KOPT-K1 (cell line): ENCODE results near the gene MTMR3.
A peak's percentile ranks its signal among the peaks of the same experiment; 100 is the strongest.
"Not testable (repeated sequence)": the region's sequence is repeated elsewhere in the genome, so short reads cannot be mapped to it uniquely, and the experiment has no call there.

Source experiments
- H3K27ac ChIP-seq: fragments of 200-600 bp; sonication (generic); 2 replicates; pipeline ENCODE4 v1.5.1; 2016; ENCODE audit warnings: antibody characterized with exemption, mild to moderate bottlenecking, low read depth, low read length; ENCODE audit not compliant: poor library complexity, severe bottlenecking
- H3K36me3 ChIP-seq: fragments of 200-600 bp; sonication (generic); 2 replicates; pipeline ENCODE4 v1.5.1; 2017; ENCODE audit warnings: antibody characterized with exemption, mild to moderate bottlenecking, low read length, moderate library complexity; ENCODE audit not compliant: insufficient read depth
- H3K9me3 ChIP-seq: fragments of 200-600 bp; sonication (generic); 2 replicates; pipeline ENCODE4 v1.5.1; 2017; ENCODE audit warnings: antibody characterized with exemption, low read length, mild to moderate bottlenecking; ENCODE audit not compliant: insufficient read depth, poor library complexity, severe bottlenecking

MTMR3 gene

GRCh38 chr22:29883045-29883774 is at the start of gene MTMR3:
TSS of gene MTMR3 (plus strand) at chr22:29883174. CDS start at chr22:29971060, 87,886 bp downstream.
- Histone ChIP-seq H3K36me3 (no peaks in the 10 kb centered on the region), H3K9me3 (no peaks in the 10 kb centered on the region), H3K27ac (peak within 1 kb of the TSS; percentile 69)

GRCh38 chr22:29833392-29833965 is 49.5 kb upstream of the MTMR3 start:
- H3K27ac ChIP-seq: no peak overlapping the region
- no peaks in the 10 kb centered on the region for H3K9me3 ChIP-seq
- peaks cover 71% of the 10 kb centered on the region for H3K36me3 ChIP-seq

GRCh38 chr22:29834046-29834445 is 48.9 kb upstream of the MTMR3 start:
- H3K27ac ChIP-seq: no peak overlapping the region
- no peaks in the 10 kb centered on the region for H3K9me3 ChIP-seq

GRCh38 chr22:29836791-29837370 is 46.1 kb upstream of the MTMR3 start:
- not testable (repeated sequence) for H3K9me3 ChIP-seq
- peak overlapping the region; percentile 62 for H3K27ac ChIP-seq
- peaks cover 37% of the 10 kb centered on the region for H3K36me3 ChIP-seq

More at GRCh38 chr22:29834046-29834445, 48.9 kb upstream of the MTMR3 start:
- H3K36me3 ChIP-seq: peaks cover 65% of the 10 kb centered on the region

GRCh38 chr22:29837741-29838598 is 45.0 kb upstream of the MTMR3 start, which contains the start of gene ASCC2:
TSS of gene ASCC2 (minus strand) at chr22:29838274. CDS start at chr22:29832325, 5,949 bp downstream.
- no peaks in the 10 kb centered on the region for H3K9me3 ChIP-seq
- peak within 1 kb of the TSS; percentile 62 for H3K27ac ChIP-seq
- peaks cover 26% of the 10 kb centered on the region for H3K36me3 ChIP-seq

- Histone ChIP-seq H3K27ac (peak overlapping the region; percentile 62), H3K9me3 (no peaks in the 10 kb centered on the region), H3K36me3 (peaks cover 20% of the 10 kb centered on the region)
These were observed 44.4 kb upstream of the MTMR3 start for GRCh38 chr22:29838599-29838956.

GRCh38 chr22:29839039-29839438 is 43.9 kb upstream of the MTMR3 start:
- Histone ChIP-seq H3K27ac (peak overlapping the region; percentile 62), H3K9me3 (no peaks in the 10 kb centered on the region)

GRCh38 chr22:29840498-29840897 is 42.5 kb upstream of the MTMR3 start:
- Histone ChIP-seq H3K27ac (no peak overlapping the region), H3K36me3 (peaks cover 8% of the 10 kb centered on the region; the same call in 1 of the 2 replicates), H3K9me3 (no peaks in the 10 kb centered on the region)

More at GRCh38 chr22:29839039-29839438, 43.9 kb upstream of the MTMR3 start:
- peaks cover 15% of the 10 kb centered on the region for H3K36me3 ChIP-seq

- no peak overlapping the region for H3K27ac ChIP-seq
- no peaks in the 10 kb centered on the region for H3K36me3 ChIP-seq
- peaks cover 7% of the 10 kb centered on the region for H3K9me3 ChIP-seq
These were observed 40.8 kb upstream of the MTMR3 start for GRCh38 chr22:29842172-29842571.

GRCh38 chr22:29842740-29843139 is 40.2 kb upstream of the MTMR3 start:
- Histone ChIP-seq H3K36me3 (no peaks in the 10 kb centered on the region), H3K27ac (no peak overlapping the region), H3K9me3 (peaks cover 7% of the 10 kb centered on the region)

- no peaks in the 10 kb centered on the region for H3K36me3 ChIP-seq
- no peak overlapping the region for H3K27ac ChIP-seq
These were observed 36.7 kb upstream of the MTMR3 start for GRCh38 chr22:29846290-29846689.

GRCh38 chr22:29848111-29848510 is 34.9 kb upstream of the MTMR3 start:
- Histone ChIP-seq H3K9me3 (peaks cover 7% of the 10 kb centered on the region), H3K27ac (no peak overlapping the region), H3K36me3 (no peaks in the 10 kb centered on the region)

More at GRCh38 chr22:29846290-29846689, 36.7 kb upstream of the MTMR3 start:
- peaks cover 7% of the 10 kb centered on the region for H3K9me3 ChIP-seq

- Histone ChIP-seq H3K36me3 (no peaks in the 10 kb centered on the region), H3K27ac (no peak overlapping the region), H3K9me3 (no peaks in the 10 kb centered on the region)
These were observed 28.5 kb upstream of the MTMR3 start for GRCh38 chr22:29854432-29854831.

GRCh38 chr22:29855611-29856181 is 27.3 kb upstream of the MTMR3 start:
- Histone ChIP-seq H3K9me3 (no peaks in the 10 kb centered on the region), H3K27ac (no peak overlapping the region), H3K36me3 (no peaks in the 10 kb centered on the region)
